Osteoblast (primary cell): ENCODE measurements around the gene DTX2. TPM values are rescaled to one million over a fixed set of nuclear protein-coding genes. Genes with fewer than 3 reads are reported as not detected.
"Not testable (repeated sequence)": the region's sequence is repeated elsewhere in the genome, so short reads cannot be mapped to it uniquely, and the experiment has no call there.

Source experiments
- DNase-seq: peaks from one replicate; pipeline ENCODE4 v3.0.0; 2011; ENCODE audit warnings: low spot score, mixed read lengths; ENCODE audit not compliant: insufficient read length; ENCODE audit errors: missing footprints
- H2AFZ ChIP-seq: 2 replicates; pipeline ENCODE4 v1.6.0; 2011; ENCODE audit warnings: mild to moderate bottlenecking, low read length
- H3K27ac ChIP-seq: 2 replicates; pipeline ENCODE4 v1.5.1; 2011; ENCODE audit warnings: mild to moderate bottlenecking, low read depth, low read length, moderate library complexity
- H3K27me3 ChIP-seq: 2 replicates; pipeline ENCODE4 v1.6.0; 2012; ENCODE audit warnings: mild to moderate bottlenecking, control low read depth, inconsistent platforms, low read length, moderate library complexity; ENCODE audit not compliant: insufficient read depth
- H3K36me3 ChIP-seq: 2 replicates; pipeline ENCODE4 v1.5.1; 2011; ENCODE audit warnings: mild to moderate bottlenecking, low read length, control low read depth, moderate library complexity; ENCODE audit not compliant: insufficient read depth
- H3K4me1 ChIP-seq: 2 replicates; pipeline ENCODE4 v1.5.1; 2011; ENCODE audit warnings: mild to moderate bottlenecking, low read length, control low read depth, moderate library complexity; ENCODE audit not compliant: insufficient read depth
- H3K4me2 ChIP-seq: 2 replicates; pipeline ENCODE4 v1.6.0; 2011; ENCODE audit warnings: mild to moderate bottlenecking, low read length; ENCODE audit not compliant: insufficient read depth
- H3K4me3 ChIP-seq: fragments of 200-600 bp; sonication (generic); 3 replicates; pipeline ENCODE4 v1.5.1; 2012; ENCODE audit warnings: mild to moderate bottlenecking, low read length, inconsistent platforms; ENCODE audit not compliant: insufficient read depth
- H3K79me2 ChIP-seq: 2 replicates; pipeline ENCODE4 v1.6.0; 2012; ENCODE audit warnings: mild to moderate bottlenecking, low read length, control low read depth, inconsistent platforms; ENCODE audit not compliant: insufficient read depth
- H3K9me3 ChIP-seq: 2 replicates; pipeline ENCODE4 v1.5.1; 2011; ENCODE audit warnings: low read depth, low read length, control low read depth
- H4K20me1 ChIP-seq: 2 replicates; pipeline ENCODE4 v1.6.0; 2012; ENCODE audit warnings: mild to moderate bottlenecking, low read length, control low read depth; ENCODE audit not compliant: insufficient read depth
- small RNA-seq: library from RNA; depleted of rRNA; stranded (forward); fragments of <200 nt; gene quantifications from one replicate; pipeline ENCODE3, GENCODE V24; 2012
- total RNA-seq: library from RNA; depleted of rRNA; stranded (reverse); fragments of >200 nt; gene quantifications from 2 replicates; pipeline ENCODE4 v1.2.3, GENCODE V29; 2012

DTX2 gene
- total RNA-seq, 1 donor: 14.5 TPM

DNA sequence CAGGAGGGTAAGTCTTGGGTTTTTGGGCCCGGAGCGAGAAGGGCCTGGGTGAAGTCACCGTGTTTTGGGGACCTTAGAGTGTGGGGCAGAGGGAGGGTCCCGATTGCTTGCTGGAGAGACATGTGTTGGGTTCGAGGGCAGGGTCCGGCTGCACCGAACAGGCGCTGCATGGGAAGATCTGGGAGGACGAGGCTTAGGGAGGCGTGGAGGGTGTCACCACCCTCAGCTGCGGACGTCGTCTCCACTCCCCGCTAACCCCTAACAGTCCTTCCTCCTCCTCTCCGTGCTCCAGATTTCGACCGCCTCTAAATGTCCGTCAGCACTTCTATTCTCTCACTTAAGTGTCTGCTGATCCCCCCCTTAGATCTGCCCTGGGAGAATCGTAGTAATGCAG lies 88.3 kb downstream of the DTX2 start:
- Histone ChIP-seq H3K4me2 (peak overlapping the region; percentile 81), H3K79me2 (peaks cover 29% of the 10 kb centered on the region), H2AFZ (peak overlapping the region; percentile 47), H3K27ac (peak overlapping the region; percentile 80), H3K4me3 (peak overlapping the region; percentile 81)
- not testable (repeated sequence) for H3K9me3 ChIP-seq, DNase-seq, H4K20me1 ChIP-seq, H3K36me3 ChIP-seq, H3K4me1 ChIP-seq, H3K27me3 ChIP-seq

DNA sequence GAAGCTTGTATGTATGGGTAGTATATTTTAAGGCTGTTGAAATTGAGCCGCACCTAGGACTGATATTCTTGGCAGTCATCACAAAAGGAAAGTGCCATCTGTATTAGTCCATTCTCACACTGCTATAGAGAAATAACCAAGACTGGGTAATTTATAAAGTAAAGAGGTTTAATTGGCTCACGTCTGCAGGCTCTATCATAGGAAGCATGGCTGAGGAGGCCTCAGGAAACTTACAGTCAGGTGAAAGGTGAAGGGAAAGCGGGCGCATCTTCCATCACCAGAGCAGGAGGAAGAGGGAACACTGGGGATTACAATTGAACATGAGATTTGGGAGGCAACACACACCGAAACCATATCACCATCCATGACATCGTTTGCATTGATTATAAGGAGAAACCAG lies 90.5 kb downstream of the DTX2 start:
- not testable (repeated sequence) for H3K4me2 ChIP-seq, DNase-seq, H4K20me1 ChIP-seq, H3K4me3 ChIP-seq, H3K27me3 ChIP-seq, H2AFZ ChIP-seq, H3K27ac ChIP-seq, H3K4me1 ChIP-seq, H3K9me3 ChIP-seq
- peaks cover 11% of the 10 kb centered on the region for H3K36me3 ChIP-seq
- H3K79me2 ChIP-seq: peaks cover 44% of the 10 kb centered on the region

Small RNAs within 50 kb of the gene (small RNA-seq; reads per million reads assigned to genes)
- gene RF00019: not detected

Other genes starting within 250 kb of the DTX2 start
- gene HSPB1, start 159.0 kb upstream of the DTX2 start, total RNA-seq: 67.2 and 72.7 TPM in 2 replicates
- gene YWHAG, start 102.7 kb upstream of the DTX2 start, total RNA-seq: 99.9 and 121 TPM in 2 replicates
- gene SSC4D, start 52.0 kb upstream of the DTX2 start, total RNA-seq: 0.88 and 1.1 TPM in 2 replicates
- 3.5 and 6.2 TPM in 2 replicates for gene ZP3, start 36.8 kb upstream of the DTX2 start, total RNA-seq
- gene UPK3B, start 48.8 kb downstream of the DTX2 start, total RNA-seq: 0.88 and 1.4 TPM in 2 replicates
- under 0.01 and 0.36 TPM in 2 replicates for gene SPDYE16, start 81.6 kb downstream of the DTX2 start, total RNA-seq
- 2.5 and 8.0 TPM in 2 replicates for gene POMZP3, start 165.6 kb downstream of the DTX2 start, total RNA-seq